Measurements from ENCODE around the gene SWAP70.
"Not testable (repeated sequence)": the region's sequence is repeated elsewhere in the genome, so short reads cannot be mapped to it uniquely, and the experiment has no call there.

The SWAP70 gene

GRCh38 chr11:9693801-9694553 lies 30.1 kb downstream of the SWAP70 start:
- Histone ChIP-seq H3K9ac (ENCODE audit: low read depth, low read length, poor library complexity, severe bottlenecking) (no peak overlapping the region), H3K4me2 (ENCODE audit: low read depth, low read length, poor library complexity, severe bottlenecking) (no peak overlapping the region)

GRCh38 chr11:9695228-9695627 lies 31.4 kb downstream of the SWAP70 start:
- H3K27me3 ChIP-seq (ENCODE audit: insufficient read depth, low read length, poor library complexity, severe bottlenecking); H3K4me2 ChIP-seq (ENCODE audit: low read depth, low read length, poor library complexity, severe bottlenecking); H4K20me1 ChIP-seq (ENCODE audit: insufficient read depth, low read length, poor library complexity, severe bottlenecking); H3K9me3 ChIP-seq (ENCODE audit: insufficient read depth, low read depth, low read length); H3F3A ChIP-seq (ENCODE audit: low read depth); H3K9me2 ChIP-seq (replicated peaks; ENCODE audit: low read depth, low read length); H2AFZ ChIP-seq (ENCODE audit: low read length); H3K9ac ChIP-seq (ENCODE audit: low read depth, low read length, poor library complexity, severe bottlenecking); H3K4me3 ChIP-seq (ENCODE audit: low read length, poor library complexity, severe bottlenecking): not testable (repeated sequence)
- Histone ChIP-seq H3K36me3 (ENCODE audit: insufficient read depth, low read length) (peaks cover 14% of the 10 kb centered on the region; the same call in 1 of the 2 replicates), H3K79me2 (ENCODE audit: insufficient read depth, low read length) (peaks cover 21% of the 10 kb centered on the region; the same call in 1 of the 2 replicates), H3K4me1 (ENCODE audit: insufficient read depth, low read length, poor library complexity, severe bottlenecking) (peaks cover 33% of the 10 kb centered on the region)

More at GRCh38 chr11:9693801-9694553, 30.1 kb downstream of the SWAP70 start:
- Histone ChIP-seq H2AFZ (ENCODE audit: low read length) (no peak overlapping the region), H4K20me1 (ENCODE audit: insufficient read depth, low read length, poor library complexity, severe bottlenecking) (no peaks in the 10 kb centered on the region), H3K27me3 (ENCODE audit: insufficient read depth, low read length, poor library complexity, severe bottlenecking) (no peaks in the 10 kb centered on the region), H3K36me3 (ENCODE audit: insufficient read depth, low read length) (peaks cover 14% of the 10 kb centered on the region; the same call in 1 of the 2 replicates), H3K9me2 (replicated peaks; ENCODE audit: low read depth, low read length) (no peaks in the 10 kb centered on the region), H3K4me3 (ENCODE audit: low read length, poor library complexity, severe bottlenecking) (no peak overlapping the region), H3K9me3 (ENCODE audit: insufficient read depth, low read depth, low read length) (no peaks in the 10 kb centered on the region), H3K79me2 (ENCODE audit: insufficient read depth, low read length) (peaks cover 29% of the 10 kb centered on the region; the same call in 1 of the 2 replicates), H3F3A (ENCODE audit: low read depth) (0 out of 2 replicates have a peak, but pooled peaks cover 2% of the 10 kb centered on the region), H3K4me1 (ENCODE audit: insufficient read depth, low read length, poor library complexity, severe bottlenecking) (peaks cover 42% of the 10 kb centered on the region)
- TF ChIP-seq EZH2phosphoT487 (IDR thresholded peaks at IDR 0.05; ENCODE audit: borderline replicate concordance) (no peak), CTCF (conservative IDR thresholded peaks at IDR 0.05; ENCODE audit: low read length) (peak; percentile 43)

- no peak overlapping the region for H3K4me2 ChIP-seq (ENCODE audit: low read depth, low read length, poor library complexity, severe bottlenecking)
- no peaks in the 10 kb centered on the region for H3K9me3 ChIP-seq (ENCODE audit: insufficient read depth, low read depth, low read length)
- peaks cover 40% of the 10 kb centered on the region for H3K4me1 ChIP-seq (ENCODE audit: insufficient read depth, low read length, poor library complexity, severe bottlenecking)
- peaks cover 12% of the 10 kb centered on the region; the same call in 1 of the 2 replicates for H3F3A ChIP-seq (ENCODE audit: low read depth)
- no peaks in the 10 kb centered on the region for H3K9me2 ChIP-seq (replicated peaks; ENCODE audit: low read depth, low read length)
- no peak overlapping the region for H3K9ac ChIP-seq (ENCODE audit: low read depth, low read length, poor library complexity, severe bottlenecking)
- no peaks in the 10 kb centered on the region for H3K27me3 ChIP-seq (ENCODE audit: insufficient read depth, low read length, poor library complexity, severe bottlenecking)
- H3K79me2 ChIP-seq (ENCODE audit: insufficient read depth, low read length), result 0 out of 2 replicates have a peak, but pooled peaks cover 5% of the 10 kb centered on the region
- H3K4me3 ChIP-seq (ENCODE audit: low read length, poor library complexity, severe bottlenecking), result no peak overlapping the region
- H2AFZ ChIP-seq (ENCODE audit: low read length), result no peak overlapping the region
- no peak for TF ChIP-seq EZH2phosphoT487 (IDR thresholded peaks at IDR 0.05; ENCODE audit: borderline replicate concordance)
- TF ChIP-seq CTCF (conservative IDR thresholded peaks at IDR 0.05; ENCODE audit: low read length), result no peak
- peaks cover 14% of the 10 kb centered on the region; the same call in 1 of the 2 replicates for H3K36me3 ChIP-seq (ENCODE audit: insufficient read depth, low read length)
- no peaks in the 10 kb centered on the region for H4K20me1 ChIP-seq (ENCODE audit: insufficient read depth, low read length, poor library complexity, severe bottlenecking)
Observed at GRCh38 chr11:9697766-9698165, 33.9 kb downstream of the SWAP70 start.
